ENCODE measurements around the gene FAM200A.

The FAM200A gene

GRCh38 chr7:99521399-99521798 lies 30.5 kb downstream of the FAM200A start:
- Histone ChIP-seq H2AK5ac (ENCODE audit: low read depth, low read length) (no peak overlapping the region), H3K18ac (ENCODE audit: low read length) (no peak overlapping the region), H4K91ac (ENCODE audit: low read depth, low read length, poor library complexity) (no peak overlapping the region), H3K4me1 (ENCODE audit: control insufficient read depth in 2 of 2, insufficient read depth in 1 of 2, low read depth in 1 of 2, low read length in 2 of 2) (no peaks in the 10 kb centered on the region), H3K27ac (replicated peaks; ENCODE audit: low read length) (no peak overlapping the region), H2BK5ac (ENCODE audit: low read length) (no peak overlapping the region), H2BK12ac (ENCODE audit: low read length) (no peak overlapping the region), H4K8ac (ENCODE audit: low read depth, low read length) (no peak overlapping the region), H3K4me3 (ENCODE audit: low read length in 2 of 2) (no peak overlapping the region), H3K14ac (ENCODE audit: low read length) (no peak overlapping the region), H3K9me3 (replicated peaks in 1 of 2; ENCODE audit: control insufficient read depth in 2 of 2, insufficient read depth in 1 of 2, low read depth in 1 of 2, low read length in 2 of 2) (no peaks in the 10 kb centered on the region), H3K4me2 (ENCODE audit: insufficient read depth, low read length, poor library complexity, severe bottlenecking) (no peak overlapping the region), H3K4ac (ENCODE audit: low read length) (no peak overlapping the region), H3K9ac (ENCODE audit: low read depth, low read length, poor library complexity) (no peak overlapping the region), H3K79me1 (ENCODE audit: low read depth, low read length) (peaks cover 1% of the 10 kb centered on the region), H2BK120ac (ENCODE audit: low read depth, low read length) (no peak overlapping the region), H3K23ac (ENCODE audit: low read depth, low read length, poor library complexity) (no peak overlapping the region), H2AFZ (ENCODE audit: low read length) (no peak overlapping the region), H2BK15ac (ENCODE audit: low read length) (no peak overlapping the region), H3K27me3 (ENCODE audit: control insufficient read depth in 3 of 3, insufficient read depth in 3 of 3, low read depth in 1 of 3, low read length in 3 of 3) (no peaks in the 10 kb centered on the region), H3K36me3 (replicated peaks in 1 of 2; ENCODE audit: control insufficient read depth in 2 of 2, insufficient read depth in 2 of 2, low read length in 2 of 2) (peaks cover 17 to 79% of the 10 kb centered on the region in 2 donors)
- no peak for DNase-seq (ENCODE audit: low spot score)
- WGBS, 2 donors (ENCODE audit: extremely low coverage in 2 of 2, insufficient read length in 2 of 2, insufficient replicate concordance in 1 of 2) = no CpG with 5 or more reads among the region's 3 CpGs

- Histone ChIP-seq H3K27me3 (ENCODE audit: control insufficient read depth in 3 of 3, insufficient read depth in 3 of 3, low read depth in 1 of 3, low read length in 3 of 3) (no peaks in the 10 kb centered on the region), H3K4me3 (ENCODE audit: low read length in 2 of 2) (no peak overlapping the region), H3K36me3 (replicated peaks in 1 of 2; ENCODE audit: control insufficient read depth in 2 of 2, insufficient read depth in 2 of 2, low read length in 2 of 2) (peaks cover 20 to 69% of the 10 kb centered on the region in 2 donors), H3K4ac (ENCODE audit: low read length) (no peak overlapping the region), H3K79me1 (ENCODE audit: low read depth, low read length) (peaks cover 6% of the 10 kb centered on the region), H2BK120ac (ENCODE audit: low read depth, low read length) (no peak overlapping the region), H3K27ac (replicated peaks; ENCODE audit: low read length) (no peak overlapping the region), H3K9me3 (replicated peaks in 1 of 2; ENCODE audit: control insufficient read depth in 2 of 2, insufficient read depth in 1 of 2, low read depth in 1 of 2, low read length in 2 of 2) (no peaks in the 10 kb centered on the region), H2BK15ac (ENCODE audit: low read length) (no peak overlapping the region), H2BK5ac (ENCODE audit: low read length) (no peak overlapping the region), H4K91ac (ENCODE audit: low read depth, low read length, poor library complexity) (no peak overlapping the region), H2AK5ac (ENCODE audit: low read depth, low read length) (no peak overlapping the region), H3K14ac (ENCODE audit: low read length) (no peak overlapping the region), H2AFZ (ENCODE audit: low read length) (no peak overlapping the region), H3K18ac (ENCODE audit: low read length) (no peak overlapping the region), H4K8ac (ENCODE audit: low read depth, low read length) (no peak overlapping the region), H3K4me1 (ENCODE audit: control insufficient read depth in 2 of 2, insufficient read depth in 1 of 2, low read depth in 1 of 2, low read length in 2 of 2) (no peaks in the 10 kb centered on the region), H3K9ac (ENCODE audit: low read depth, low read length, poor library complexity) (no peak overlapping the region), H3K23ac (ENCODE audit: low read depth, low read length, poor library complexity) (no peak overlapping the region), H3K4me2 (ENCODE audit: insufficient read depth, low read length, poor library complexity, severe bottlenecking) (no peak overlapping the region), H2BK12ac (ENCODE audit: low read length) (no peak overlapping the region)
- no peak for DNase-seq (ENCODE audit: low spot score)
- WGBS, 2 donors (ENCODE audit: extremely low coverage in 2 of 2, insufficient read length in 2 of 2, insufficient replicate concordance in 1 of 2) = no CpG with 5 or more reads among the region's 1 CpG
These were observed 37.9 kb downstream of the FAM200A start for GRCh38 chr7:99514050-99514449.

DNA sequence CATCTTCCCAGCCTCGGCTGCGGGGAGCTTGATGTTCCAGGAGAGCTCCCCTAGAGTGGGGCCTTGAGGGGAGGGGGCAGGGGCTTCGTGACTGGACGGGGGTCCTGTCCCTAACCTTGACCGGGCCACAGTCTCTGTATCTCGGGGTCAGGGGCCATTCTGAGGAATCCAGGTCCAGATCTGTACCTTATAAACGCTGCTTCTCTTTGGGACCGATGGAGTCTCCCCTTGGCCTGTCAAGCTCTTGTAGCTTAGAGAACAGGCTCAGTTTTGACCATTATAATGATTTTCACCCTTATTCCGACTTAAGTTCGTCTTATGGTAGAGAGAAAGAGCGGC lies 46.6 kb downstream of the FAM200A start:
- Histone ChIP-seq H3K27me3 (ENCODE audit: control insufficient read depth in 3 of 3, insufficient read depth in 3 of 3, low read depth in 1 of 3, low read length in 3 of 3) (no peaks in the 10 kb centered on the region), H3K23ac (ENCODE audit: low read depth, low read length, poor library complexity) (peak overlapping the region; percentile 91), H3K27ac (replicated peaks; ENCODE audit: low read length) (peak overlapping the region; percentile 16), H2BK120ac (ENCODE audit: low read depth, low read length) (no peak overlapping the region), H4K91ac (ENCODE audit: low read depth, low read length, poor library complexity) (no peak overlapping the region), H3K79me1 (ENCODE audit: low read depth, low read length) (peaks cover 3% of the 10 kb centered on the region), H3K9me3 (replicated peaks in 1 of 2; ENCODE audit: control insufficient read depth in 2 of 2, insufficient read depth in 1 of 2, low read depth in 1 of 2, low read length in 2 of 2) (no peaks in the 10 kb centered on the region), H3K4ac (ENCODE audit: low read length) (no peak overlapping the region), H3K4me2 (ENCODE audit: insufficient read depth, low read length, poor library complexity, severe bottlenecking) (peak overlapping the region; percentile 71), H2BK12ac (ENCODE audit: low read length) (no peak overlapping the region), H2BK5ac (ENCODE audit: low read length) (peak overlapping the region; percentile 92), H4K8ac (ENCODE audit: low read depth, low read length) (peak overlapping the region; percentile 82), H2AFZ (ENCODE audit: low read length) (peak overlapping the region; percentile 97), H3K36me3 (replicated peaks in 1 of 2; ENCODE audit: control insufficient read depth in 2 of 2, insufficient read depth in 2 of 2, low read length in 2 of 2) (peaks cover 4 to 19% of the 10 kb centered on the region in 2 donors), H3K18ac (ENCODE audit: low read length) (peak overlapping the region; percentile 41), H3K4me1 (ENCODE audit: control insufficient read depth in 2 of 2, insufficient read depth in 1 of 2, low read depth in 1 of 2, low read length in 2 of 2) (peaks cover 6 to 8% of the 10 kb centered on the region in 2 donors), H2BK15ac (ENCODE audit: low read length) (no peak overlapping the region), H3K14ac (ENCODE audit: low read length) (no peak overlapping the region), H3K9ac (ENCODE audit: low read depth, low read length, poor library complexity) (peak overlapping the region; percentile 97), H2AK5ac (ENCODE audit: low read depth, low read length) (no peak overlapping the region), H3K4me3 (ENCODE audit: low read length in 2 of 2) (peak overlapping the region; percentile 82 to 88)
- no peak for DNase-seq (ENCODE audit: low spot score)
- no CpG with 5 or more reads among the region's 11 CpGs for WGBS, 2 donors (ENCODE audit: extremely low coverage in 2 of 2, insufficient read length in 2 of 2, insufficient replicate concordance in 1 of 2)

- Histone ChIP-seq H3K14ac (ENCODE audit: low read length) (no peak within 1 kb of the TSS), H3K23ac (ENCODE audit: low read depth, low read length, poor library complexity) (peak within 1 kb of the TSS; percentile 91), H3K18ac (ENCODE audit: low read length) (peak within 1 kb of the TSS; percentile 96), H3K9me3 (replicated peaks in 1 of 2; ENCODE audit: control insufficient read depth in 2 of 2, insufficient read depth in 1 of 2, low read depth in 1 of 2, low read length in 2 of 2) (no peaks in the 10 kb centered on the region), H2AFZ (ENCODE audit: low read length) (peak within 1 kb of the TSS; percentile 97), H2BK5ac (ENCODE audit: low read length) (peak within 1 kb of the TSS; percentile 92), H3K4me2 (ENCODE audit: insufficient read depth, low read length, poor library complexity, severe bottlenecking) (peak within 1 kb of the TSS; percentile 71), H4K8ac (ENCODE audit: low read depth, low read length) (peak within 1 kb of the TSS; percentile 84), H2BK120ac (ENCODE audit: low read depth, low read length) (no peak within 1 kb of the TSS), H3K4me1 (ENCODE audit: control insufficient read depth in 2 of 2, insufficient read depth in 1 of 2, low read depth in 1 of 2, low read length in 2 of 2) (peaks cover 6 to 8% of the 10 kb centered on the region in 2 donors), H3K79me1 (ENCODE audit: low read depth, low read length) (peaks cover 4% of the 10 kb centered on the region), H4K91ac (ENCODE audit: low read depth, low read length, poor library complexity) (no peak within 1 kb of the TSS), H3K4ac (ENCODE audit: low read length) (no peak within 1 kb of the TSS), H2AK5ac (ENCODE audit: low read depth, low read length) (peak within 1 kb of the TSS; percentile 75), H2BK12ac (ENCODE audit: low read length) (no peak within 1 kb of the TSS), H3K27me3 (ENCODE audit: control insufficient read depth in 3 of 3, insufficient read depth in 3 of 3, low read depth in 1 of 3, low read length in 3 of 3) (no peaks in the 10 kb centered on the region), H3K4me3 (ENCODE audit: low read length in 2 of 2) (peak within 1 kb of the TSS; percentile 82 to 88), H3K27ac (replicated peaks; ENCODE audit: low read length) (peak within 1 kb of the TSS; percentile 94), H2BK15ac (ENCODE audit: low read length) (peak within 1 kb of the TSS; percentile 64), H3K36me3 (replicated peaks in 1 of 2; ENCODE audit: control insufficient read depth in 2 of 2, insufficient read depth in 2 of 2, low read length in 2 of 2) (peaks cover 4 to 15% of the 10 kb centered on the region in 2 donors), H3K9ac (ENCODE audit: low read depth, low read length, poor library complexity) (peak within 1 kb of the TSS; percentile 97)
- WGBS, 2 donors (ENCODE audit: extremely low coverage in 2 of 2, insufficient read length in 2 of 2, insufficient replicate concordance in 1 of 2) = no CpG with 5 or more reads among the region's 53 CpGs
- DNase-seq (ENCODE audit: low spot score) = peak; percentile 98
These were observed 47.2 kb downstream of the FAM200A start, which contains the start of gene ZKSCAN5 for GRCh38 chr7:99504603-99505323. Gene ZKSCAN5 (plus strand): TSS chr7:99504662. CDS start chr7:99506045, 1,383 bp downstream.
